Gastroesophageal sphincter (tissue), 3 donors: ENCODE measurements around the gene PARD6A.

Experiments
- EP300 ChIP-seq: sonication (generic); formaldehyde crosslinking; IDR thresholded peaks from one replicate; pipeline ENCODE4 v1.6.1; 2017; ENCODE audit warnings: antibody characterized with exemption, mild to moderate bottlenecking
- POLR2A ChIP-seq, 2 donors: fragments of 450-650 bp; IDR thresholded peaks; one replicate each; pipeline ENCODE4 v1.6.1; 2017; ENCODE audit warnings: antibody characterized with exemption in 2 of 2, mild to moderate bottlenecking in 2 of 2, moderate library complexity in 1 of 2
- TF ChIP-seq, protein P1 (sequence below), 4 experiments: fragments of 200-600 bp in 2 of 4; fragments of 450-650 bp in 2 of 4; sonication (generic) in 1 of 4; IDR thresholded peaks; one replicate each; pipeline ENCODE4 v1.5.1; 2017 to 2019; ENCODE audit warnings: antibody characterized with exemption in 4 of 4, mild to moderate bottlenecking in 2 of 4, moderate library complexity in 2 of 4

DNA sequence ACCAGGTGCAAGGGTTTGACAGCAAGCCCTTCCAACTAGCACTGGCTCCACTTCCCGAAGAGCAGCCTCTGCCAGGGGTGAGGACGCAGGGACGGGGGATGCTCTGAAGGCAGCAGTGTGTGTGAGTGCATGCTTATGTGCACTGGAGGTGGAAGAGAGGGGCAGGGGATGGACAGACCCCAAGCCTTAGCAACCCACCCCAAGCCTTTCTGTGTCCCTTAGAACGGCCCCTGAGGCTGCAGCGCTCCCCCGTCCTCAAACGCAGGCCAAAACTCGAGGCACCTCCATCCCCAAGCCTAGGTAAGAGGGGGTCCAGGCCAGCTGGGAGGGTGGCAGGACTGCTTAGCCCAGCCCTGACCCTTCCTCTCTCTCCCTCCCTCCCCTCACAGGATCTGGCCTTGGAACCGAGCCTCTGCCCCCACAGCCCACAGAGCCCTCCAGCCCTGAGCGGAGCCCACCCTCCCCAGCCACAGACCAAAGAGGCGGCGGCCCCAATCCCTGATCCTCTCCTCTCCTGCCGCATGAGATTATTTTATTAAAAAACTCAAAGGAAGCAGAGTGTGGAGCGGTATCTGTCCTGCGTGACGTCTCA is 3.6 kb upstream of the PARD6A start:
- TF ChIP-seq, protein P1, sequence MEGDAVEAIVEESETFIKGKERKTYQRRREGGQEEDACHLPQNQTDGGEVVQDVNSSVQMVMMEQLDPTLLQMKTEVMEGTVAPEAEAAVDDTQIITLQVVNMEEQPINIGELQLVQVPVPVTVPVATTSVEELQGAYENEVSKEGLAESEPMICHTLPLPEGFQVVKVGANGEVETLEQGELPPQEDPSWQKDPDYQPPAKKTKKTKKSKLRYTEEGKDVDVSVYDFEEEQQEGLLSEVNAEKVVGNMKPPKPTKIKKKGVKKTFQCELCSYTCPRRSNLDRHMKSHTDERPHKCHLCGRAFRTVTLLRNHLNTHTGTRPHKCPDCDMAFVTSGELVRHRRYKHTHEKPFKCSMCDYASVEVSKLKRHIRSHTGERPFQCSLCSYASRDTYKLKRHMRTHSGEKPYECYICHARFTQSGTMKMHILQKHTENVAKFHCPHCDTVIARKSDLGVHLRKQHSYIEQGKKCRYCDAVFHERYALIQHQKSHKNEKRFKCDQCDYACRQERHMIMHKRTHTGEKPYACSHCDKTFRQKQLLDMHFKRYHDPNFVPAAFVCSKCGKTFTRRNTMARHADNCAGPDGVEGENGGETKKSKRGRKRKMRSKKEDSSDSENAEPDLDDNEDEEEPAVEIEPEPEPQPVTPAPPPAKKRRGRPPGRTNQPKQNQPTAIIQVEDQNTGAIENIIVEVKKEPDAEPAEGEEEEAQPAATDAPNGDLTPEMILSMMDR (IDR thresholded peaks at IDR 0.05) = no peak
- TF ChIP-seq EP300 = no peak
- no peak for TF ChIP-seq POLR2A (IDR thresholded peaks at IDR 0.05)
